Activated CD8-positive, alpha-beta memory T cell treated with anti-CD3 and anti-CD28 coated beads for 24 hours (primary cell): Measurements from ENCODE around the gene TSPAN15.

Experiments used
- DNase-seq: peaks from one replicate; pipeline ENCODE4 v3.0.0-alpha.2; 2020

Gene TSPAN15

GRCh38 chr10:69489506-69490090 lies 38.3 kb downstream of the TSPAN15 start:
- no peak for DNase-seq

- no peak for DNase-seq
Observed at GRCh38 chr10:69490876-69491275, 39.6 kb downstream of the TSPAN15 start.

- no peak for DNase-seq
Observed at GRCh38 chr10:69491611-69492010, 40.3 kb downstream of the TSPAN15 start.

- no peak for DNase-seq
Observed at GRCh38 chr10:69492091-69492745, 41.0 kb downstream of the TSPAN15 start.

GRCh38 chr10:69492746-69493462 lies 41.6 kb downstream of the TSPAN15 start:
- DNase-seq = no peak

- no peak for DNase-seq
Observed at GRCh38 chr10:69494626-69495558, 43.6 kb downstream of the TSPAN15 start.

- no peak for DNase-seq
Observed at GRCh38 chr10:69495666-69496065, 44.4 kb downstream of the TSPAN15 start.

- no peak for DNase-seq
Observed at GRCh38 chr10:69496352-69497230, 45.3 kb downstream of the TSPAN15 start.

- no peak for DNase-seq
Observed at GRCh38 chr10:69497231-69497561, 45.9 kb downstream of the TSPAN15 start.

- DNase-seq = no peak
Observed at GRCh38 chr10:69497611-69498390, 46.5 kb downstream of the TSPAN15 start.

- no peak for DNase-seq
Observed at GRCh38 chr10:69498711-69499471, 47.6 kb downstream of the TSPAN15 start.

- DNase-seq = no peak
Observed at GRCh38 chr10:69499726-69500689, 48.7 kb downstream of the TSPAN15 start.

GRCh38 chr10:69500864-69501468 lies 49.7 kb downstream of the TSPAN15 start:
- DNase-seq = no peak

- DNase-seq = no peak
Observed at GRCh38 chr10:69501657-69502056, 50.4 kb downstream of the TSPAN15 start.

- peak; percentile 26 for DNase-seq
Observed at GRCh38 chr10:69502589-69502988, 51.3 kb downstream of the TSPAN15 start.

GRCh38 chr10:69503001-69503895 lies 52.0 kb downstream of the TSPAN15 start:
- peak; percentile 32 for DNase-seq

- no peak for DNase-seq
Observed at GRCh38 chr10:69503896-69504265, 52.6 kb downstream of the TSPAN15 start.
